Measurements from ENCODE around the gene RHOT2.

GRCh38 chr16:686459-687260 is 18.7 kb downstream of the RHOT2 start:
- TF ChIP-seq GATA2 (IDR thresholded peaks at IDR 0.05; ENCODE audit: low read depth, low read length): no peak
- TF ChIP-seq GATA3 (IDR thresholded peaks at IDR 0.05; ENCODE audit: low read depth, low read length): no peak
